Measurements from ENCODE around the gene SPCS1.
A peak's percentile ranks its signal among the peaks of the same experiment; 100 is the strongest.
"Not testable (repeated sequence)": the region's sequence is repeated elsewhere in the genome, so short reads cannot be mapped to it uniquely, and the experiment has no call there.

The SPCS1 gene

GRCh38 chr3:52705688-52706686, at the start of gene SPCS1, which contains the start of gene GLT8D1:
TSS of gene SPCS1 (plus strand) at chr3:52706106. CDS start at chr3:52706247, 141 bp downstream.
TSS of gene GLT8D1 (minus strand) at chr3:52705791. CDS start at chr3:52700460, 5,331 bp downstream.
- DNase-seq, result peak; percentile 75

- no peak for DNase-seq
Measured at GRCh38 chr3:52660046-52660445, 45.9 kb upstream of the SPCS1 start.

GRCh38 chr3:52663098-52663497, 42.8 kb upstream of the SPCS1 start:
- DNase-seq, result no peak

DNA sequence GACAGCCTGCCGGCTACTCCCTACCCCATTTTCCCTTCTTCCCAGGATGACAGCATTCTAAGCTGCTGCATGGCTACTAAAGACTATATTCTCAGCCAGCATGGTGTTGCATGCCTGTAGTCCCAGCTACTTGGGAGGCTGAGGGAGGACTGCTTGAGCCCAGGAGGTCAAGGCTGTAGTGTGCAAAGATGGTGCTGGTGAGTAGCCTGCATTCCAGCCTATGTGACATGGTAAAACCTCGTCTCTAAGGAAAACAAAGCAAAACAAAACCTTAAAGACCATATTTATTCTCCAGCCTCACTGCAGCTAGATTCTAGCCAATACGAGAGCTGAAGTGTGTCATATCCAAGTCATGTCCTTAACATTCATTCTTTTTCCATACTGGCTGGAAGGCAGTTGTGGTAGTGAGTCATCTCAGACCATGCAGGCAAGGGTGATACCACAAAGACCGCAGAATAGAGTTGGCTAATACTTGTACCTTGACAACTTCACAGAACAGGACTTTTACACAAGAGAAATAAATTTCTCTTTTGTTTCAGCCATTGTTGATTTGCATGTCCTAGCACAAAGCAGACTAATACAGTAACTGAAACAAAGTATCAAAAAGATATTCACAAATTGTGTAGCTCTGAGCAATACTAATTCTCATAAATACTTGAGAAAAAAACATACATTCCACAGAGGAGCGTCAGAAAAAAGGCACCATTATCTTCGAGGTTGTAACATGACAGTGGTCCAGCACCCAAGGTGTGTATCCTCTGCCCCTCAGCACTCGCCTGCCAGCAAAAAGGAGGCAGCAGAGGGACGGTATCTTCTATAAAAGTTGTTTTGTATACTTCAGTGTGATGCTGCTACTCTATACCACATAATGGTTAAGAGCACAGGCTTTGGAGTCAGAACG, 35.0 kb upstream of the SPCS1 start:
- DNase-seq, result peak; percentile 94

GRCh38 chr3:52671676-52672075, 34.2 kb upstream of the SPCS1 start:
- DNase-seq, result no peak

DNA sequence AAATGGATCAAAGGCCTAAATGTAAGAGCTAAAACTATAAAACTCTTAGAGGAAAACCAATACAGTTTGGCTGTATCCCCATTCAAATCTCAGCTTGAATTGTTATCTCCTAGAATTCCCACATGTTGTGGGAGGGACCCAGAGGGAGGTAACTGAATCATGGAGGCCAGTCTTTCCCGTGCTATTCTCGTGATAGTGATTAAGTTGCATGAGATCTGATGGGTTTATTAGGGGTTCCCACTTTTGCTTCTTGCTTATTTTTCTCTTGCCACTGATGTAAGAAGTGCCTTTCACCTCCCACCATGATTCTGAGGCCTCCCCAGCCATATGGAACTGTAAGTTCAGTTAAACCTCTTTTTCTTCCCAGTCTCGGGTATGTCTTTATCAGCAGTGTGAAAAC, 29.7 kb upstream of the SPCS1 start:
- not testable (repeated sequence) for DNase-seq

GRCh38 chr3:52678265-52679198, 27.4 kb upstream of the SPCS1 start:
- DNase-seq, result no peak

GRCh38 chr3:52679199-52679538, 26.7 kb upstream of the SPCS1 start:
- no peak for DNase-seq

GRCh38 chr3:52679811-52680210, 26.1 kb upstream of the SPCS1 start:
- no peak for DNase-seq

GRCh38 chr3:52681596-52681995, 24.3 kb upstream of the SPCS1 start:
- no peak for DNase-seq

- DNase-seq, result peak; percentile 39
Measured at GRCh38 chr3:52682016-52682415, 23.9 kb upstream of the SPCS1 start.

DNA sequence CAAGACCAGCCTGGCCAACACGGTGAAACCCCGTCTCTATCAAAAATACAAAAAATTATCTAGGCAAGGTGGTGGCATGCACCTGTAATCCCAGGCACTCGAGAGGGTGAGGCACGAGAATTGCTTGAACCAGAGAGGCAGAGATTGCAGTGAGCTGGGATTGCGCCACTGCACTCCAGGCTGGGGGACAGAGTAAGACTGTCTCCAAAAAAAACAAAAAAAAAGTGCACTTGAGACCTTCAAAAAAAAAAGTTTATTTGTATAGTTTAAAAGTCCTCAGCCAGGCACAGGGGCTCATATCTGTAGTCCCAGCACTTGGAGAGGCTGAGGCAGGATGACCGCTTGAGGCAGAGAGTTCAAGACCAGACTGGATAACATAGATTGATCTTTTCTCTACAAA, 22.3 kb upstream of the SPCS1 start:
- no peak for DNase-seq

DNA sequence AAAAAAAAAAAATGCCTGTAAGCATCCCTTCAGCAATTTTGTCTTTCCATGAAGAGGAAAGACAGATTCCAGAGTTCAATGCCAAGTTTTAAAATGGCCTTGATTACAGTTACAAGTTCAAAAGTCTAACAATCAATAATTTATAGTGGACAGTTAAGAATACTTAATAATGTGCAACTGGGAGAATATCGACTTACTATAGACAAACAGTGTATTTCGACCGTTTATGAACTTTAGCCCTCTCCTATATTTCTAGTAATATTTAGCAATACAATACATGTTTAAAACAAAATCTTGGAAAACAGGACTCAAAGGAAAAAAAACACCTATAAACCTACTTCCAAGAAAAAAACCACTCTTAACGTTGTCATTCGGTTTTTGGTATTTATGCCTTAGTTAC, 21.7 kb upstream of the SPCS1 start:
- no peak for DNase-seq

DNA sequence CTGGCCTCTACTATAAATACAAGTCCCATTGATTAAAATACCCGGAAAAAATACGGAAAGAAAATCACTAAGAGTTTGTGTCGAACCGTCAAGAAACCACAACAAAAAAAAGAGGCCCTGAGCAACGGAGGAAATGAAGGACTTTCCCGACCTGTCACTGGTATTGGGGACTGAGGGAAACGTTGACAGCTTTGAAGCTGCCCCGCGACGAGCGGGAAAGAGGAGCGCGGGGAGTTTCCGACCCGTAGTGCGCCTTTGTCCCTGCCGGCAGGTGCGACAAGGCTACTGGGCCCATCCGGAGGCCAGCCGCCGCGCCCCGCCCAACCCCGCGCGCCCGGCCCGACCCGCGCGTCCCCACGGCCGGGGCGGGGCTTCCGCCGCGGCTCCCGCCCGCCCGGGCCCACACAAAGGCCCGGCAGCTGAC, 20.6 kb upstream of the SPCS1 start:
- DNase-seq, result peak; percentile 49

DNA sequence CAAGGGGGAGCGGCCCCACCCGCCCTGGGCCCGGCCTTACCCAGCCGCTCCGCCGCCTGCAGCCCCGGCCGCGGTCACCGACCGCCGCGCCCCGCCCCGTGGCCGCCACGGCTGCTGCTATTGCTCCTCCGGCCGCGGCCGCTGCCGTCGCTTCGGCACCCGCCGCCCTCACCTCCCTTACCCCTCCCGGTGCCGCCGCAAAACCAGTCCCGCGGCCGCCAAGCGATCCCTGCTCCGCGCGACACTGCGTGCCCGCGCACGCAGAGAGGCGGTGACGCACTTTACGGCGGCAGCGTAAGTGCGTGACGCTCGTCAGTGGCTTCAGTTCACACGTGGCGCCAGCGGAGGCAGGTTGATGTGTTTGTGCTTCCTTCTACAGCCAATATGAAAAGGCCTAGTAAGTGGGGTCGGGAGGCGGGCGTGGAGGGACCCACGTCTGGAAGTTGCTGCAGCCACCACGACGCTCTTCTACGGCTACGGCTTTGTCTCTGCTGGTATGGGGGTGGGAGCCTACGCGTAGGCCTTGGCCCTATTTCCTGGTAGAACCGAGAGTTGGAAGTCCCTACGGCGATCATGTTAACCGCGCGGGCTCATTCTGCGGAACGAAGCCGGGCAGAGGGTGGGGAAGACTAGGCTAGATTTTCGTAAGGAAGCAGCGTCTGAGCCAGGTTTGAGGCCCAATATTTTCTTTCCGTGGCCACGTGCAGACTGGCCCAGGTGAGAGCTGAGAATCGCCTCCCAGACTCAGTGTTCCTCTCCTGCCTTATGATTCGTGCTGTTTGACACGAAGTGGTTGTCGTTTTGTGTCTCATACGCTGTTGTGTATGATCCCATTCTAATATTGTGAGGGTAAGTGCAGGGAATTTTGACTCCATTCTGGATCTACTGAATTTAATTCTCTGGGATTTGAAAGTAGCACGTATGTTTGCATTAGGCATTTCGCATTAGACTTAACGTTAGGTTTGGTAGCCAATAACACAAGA, 19.9 kb upstream of the SPCS1 start, which contains the start of the genes GNL3 and PBRM1:
Gene GNL3, plus strand, starts transcription at position 324 of the 983 bp plus-strand sequence. Its CDS starts 61 bp downstream, at position 385.
Gene PBRM1, minus strand, starts transcription at position 205 of the 983 bp plus-strand sequence.
- peak; percentile 79 for DNase-seq

GRCh38 chr3:52688266-52688665, 17.6 kb upstream of the SPCS1 start:
- no peak for DNase-seq

- DNase-seq, result no peak
Measured at GRCh38 chr3:52689151-52689550, 16.8 kb upstream of the SPCS1 start.

- no peak for DNase-seq
Measured at GRCh38 chr3:52690560-52690959, 15.3 kb upstream of the SPCS1 start.

DNA sequence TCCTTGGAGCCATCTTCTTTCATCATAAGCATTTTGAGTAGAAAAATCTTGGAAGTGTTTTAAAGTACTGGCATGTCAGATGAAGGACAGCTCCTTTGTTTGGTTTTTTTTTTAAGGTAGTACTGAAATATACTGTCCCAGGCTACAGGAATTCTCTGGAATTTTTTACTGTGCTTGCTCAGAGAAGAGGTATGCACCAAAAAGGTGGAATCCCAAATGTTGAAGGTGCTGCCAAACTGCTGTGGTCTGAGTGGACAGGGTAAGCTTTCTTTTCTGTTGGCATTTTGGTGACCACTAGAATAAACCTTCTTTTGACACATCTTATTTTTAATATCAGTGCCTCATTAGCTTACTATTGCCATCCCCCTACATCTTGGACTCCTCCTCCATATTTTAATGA, 12.8 kb upstream of the SPCS1 start:
- no peak for DNase-seq

DNA sequence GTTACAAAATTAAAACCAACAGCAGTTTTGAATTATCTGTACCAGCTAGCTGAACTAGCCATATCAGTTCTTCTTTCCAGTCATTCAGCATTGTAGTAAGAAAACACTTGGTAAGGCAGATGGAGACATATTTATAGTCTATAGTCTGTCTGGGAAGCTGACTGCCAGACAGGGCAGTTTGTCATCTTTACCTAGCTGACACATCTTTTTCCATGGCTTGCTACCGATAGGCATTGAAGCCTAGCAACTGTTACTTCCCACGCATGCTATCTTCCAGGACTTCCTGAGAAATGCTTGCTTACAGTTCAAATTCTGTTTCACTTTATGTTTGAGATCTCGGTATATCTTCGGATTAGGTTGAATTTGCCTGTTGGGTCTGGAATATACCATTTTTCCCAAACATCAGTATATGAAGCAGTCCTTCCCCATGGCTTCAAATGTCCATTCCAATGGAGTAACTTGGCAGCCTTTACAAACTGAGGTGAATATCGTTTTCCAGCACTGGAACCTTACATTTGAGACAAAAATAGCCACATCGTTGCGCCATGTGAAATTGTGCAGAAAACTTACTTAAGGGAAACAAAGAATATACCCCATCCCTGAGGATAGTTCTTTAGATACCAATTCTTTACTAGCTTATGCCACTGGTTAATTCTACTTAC, 11.2 kb upstream of the SPCS1 start:
- DNase-seq, result no peak

Measured in GF-D8 (cell line).